ENCODE measurements around the gene PLEKHH2.

GRCh38 chr2:43743706-43744105 lies 106.6 kb downstream of the PLEKHH2 start:
- TF ChIP-seq CTCF (IDR thresholded peaks at IDR 0.05) (no peak), POLR2A (IDR thresholded peaks at IDR 0.05) (no peak)

All from adrenal gland (tissue), 5 donors.